ENCODE data around the gene KPNB1. TPM values are rescaled to one million over a fixed set of nuclear protein-coding genes. Genes with fewer than 3 reads are reported as not detected.

KPNB1 gene
- polyA plus RNA-seq, 1 donor from 2014 or later: 117 TPM

DNA sequence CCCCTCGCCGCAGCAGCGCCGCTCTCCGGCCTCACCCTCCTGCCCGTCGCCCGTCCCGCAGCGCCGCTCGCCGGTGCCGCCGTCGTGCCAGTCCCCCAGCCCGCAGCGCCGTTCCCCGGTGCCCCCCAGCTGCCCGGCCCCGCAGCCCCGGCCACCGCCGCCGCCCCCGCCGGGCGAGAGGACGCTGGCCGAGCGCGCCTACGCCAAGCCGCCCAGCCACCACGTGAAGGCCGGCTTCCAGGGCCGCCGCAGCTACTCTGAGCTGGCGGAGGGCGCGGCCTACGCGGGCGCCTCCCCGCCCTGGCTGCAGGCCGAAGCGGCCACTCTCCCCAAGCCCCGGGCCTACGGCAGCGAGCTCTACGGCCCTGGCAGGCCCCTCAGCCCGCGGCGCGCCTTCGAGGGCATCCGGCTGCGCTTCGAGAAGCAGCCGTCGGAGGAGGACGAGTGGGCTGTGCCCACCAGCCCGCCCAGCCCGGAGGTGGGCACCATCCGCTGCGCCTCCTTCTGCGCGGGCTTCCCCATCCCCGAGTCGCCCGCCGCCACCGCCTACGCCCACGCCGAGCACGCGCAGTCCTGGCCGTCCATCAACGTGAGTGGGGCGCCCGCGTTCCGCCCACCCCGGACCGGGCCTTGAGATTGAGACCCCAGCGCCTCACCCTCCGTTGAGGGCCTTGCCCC is 59.3 kb downstream of the KPNB1 start:
- Histone ChIP-seq H2AFZ (ENCODE audit: low read depth, low read length) (no peak overlapping the region), H3K36me3 (ENCODE audit: insufficient read depth, low read length) (no peaks in the 10 kb centered on the region), H3K4me3 (ENCODE audit: low read length) (no peak overlapping the region), H3K9me2 (ENCODE audit: insufficient read depth, low read length) (no peaks in the 10 kb centered on the region), H3K27ac (ENCODE audit: low read length) (no peak overlapping the region), H3K9ac (ENCODE audit: low read length) (no peak overlapping the region), H4K20me1 (ENCODE audit: insufficient read depth) (no peaks in the 10 kb centered on the region), H3K79me2 (replicated peaks; ENCODE audit: insufficient read depth, low read length) (no peaks in the 10 kb centered on the region), H3F3A (ENCODE audit: insufficient read depth, low read length, poor library complexity, severe bottlenecking) (no peaks in the 10 kb centered on the region), H3K4me2 (ENCODE audit: low read length) (no peak overlapping the region), H3K27me3 (ENCODE audit: insufficient read depth, low read depth, low read length) (no peaks in the 10 kb centered on the region), H3K9me3 (ENCODE audit: low read length) (no peaks in the 10 kb centered on the region)
- no peak for TF ChIP-seq EP300 (conservative IDR thresholded peaks at IDR 0.05; ENCODE audit: poor library complexity, severe bottlenecking)

DNA sequence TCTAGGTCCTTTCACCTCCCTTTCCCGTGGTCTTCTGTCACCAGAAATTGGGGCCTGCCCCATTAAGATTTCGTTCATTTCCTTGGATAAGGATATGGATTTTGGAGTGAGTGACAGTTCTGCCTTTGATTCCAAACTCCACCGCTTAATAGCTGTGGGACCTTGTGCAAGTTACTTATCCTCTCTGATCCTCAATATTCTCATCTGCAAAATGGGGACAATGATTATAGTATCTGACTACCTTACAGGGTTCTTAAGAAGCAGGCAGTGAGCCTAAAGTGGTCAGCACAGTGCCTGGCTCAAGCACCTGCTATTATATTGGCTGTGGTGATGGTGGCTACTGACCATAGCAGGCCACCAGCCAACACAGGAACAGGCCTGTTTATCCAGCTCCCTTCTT is 59.9 kb downstream of the KPNB1 start:
- H3K9ac ChIP-seq (ENCODE audit: low read length): no peak overlapping the region
- no peaks in the 10 kb centered on the region for H4K20me1 ChIP-seq (ENCODE audit: insufficient read depth)
- H3F3A ChIP-seq (ENCODE audit: insufficient read depth, low read length, poor library complexity, severe bottlenecking): no peaks in the 10 kb centered on the region

DNA sequence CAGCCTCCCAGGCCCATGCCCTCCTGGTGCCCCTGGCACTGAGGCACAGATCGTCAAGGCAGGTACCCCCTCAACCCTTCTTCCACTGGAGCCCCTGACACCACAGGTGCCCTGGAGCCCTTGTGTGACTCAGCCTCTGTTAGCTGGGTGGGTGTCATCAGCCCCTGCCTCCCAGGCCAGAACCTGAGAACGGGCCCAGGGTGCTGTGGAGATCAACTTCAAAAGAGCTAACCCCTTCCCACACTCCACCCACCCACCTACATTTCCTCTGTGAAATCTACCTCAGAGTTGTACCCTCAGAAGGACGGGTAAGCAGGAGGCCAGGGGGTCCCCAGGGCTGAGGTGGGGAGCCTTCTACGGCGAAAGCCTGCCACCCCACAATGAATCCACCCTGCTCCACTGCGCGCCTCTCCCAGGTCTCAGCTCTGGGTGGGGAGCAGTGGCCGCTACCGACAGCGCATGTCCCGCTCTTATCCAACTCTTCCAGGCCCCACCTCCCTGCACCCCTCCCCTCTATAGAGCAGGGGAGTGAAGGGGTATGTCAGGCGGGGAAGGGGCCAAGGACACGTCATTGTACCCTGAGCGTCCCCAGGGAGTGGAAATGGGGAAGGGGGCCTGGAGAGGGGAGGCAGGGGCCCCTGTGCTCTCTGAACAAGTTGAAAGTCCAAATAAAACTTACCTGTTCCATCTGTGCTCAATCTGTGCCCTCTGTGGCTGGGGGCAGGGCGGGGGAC is 61.8 kb downstream of the KPNB1 start:
- H3K9me2 ChIP-seq (ENCODE audit: insufficient read depth, low read length): no peaks in the 10 kb centered on the region
- H3K79me2 ChIP-seq (replicated peaks; ENCODE audit: insufficient read depth, low read length): no peaks in the 10 kb centered on the region
- no peak overlapping the region for H3K9ac ChIP-seq (ENCODE audit: low read length)
- H3K9me3 ChIP-seq (ENCODE audit: low read length): no peaks in the 10 kb centered on the region
- no peak overlapping the region for H3K4me2 ChIP-seq (ENCODE audit: low read length)
- no peak overlapping the region for H3K4me3 ChIP-seq (ENCODE audit: low read length)
- H4K20me1 ChIP-seq (ENCODE audit: insufficient read depth): no peaks in the 10 kb centered on the region
- TF ChIP-seq, protein P1, sequence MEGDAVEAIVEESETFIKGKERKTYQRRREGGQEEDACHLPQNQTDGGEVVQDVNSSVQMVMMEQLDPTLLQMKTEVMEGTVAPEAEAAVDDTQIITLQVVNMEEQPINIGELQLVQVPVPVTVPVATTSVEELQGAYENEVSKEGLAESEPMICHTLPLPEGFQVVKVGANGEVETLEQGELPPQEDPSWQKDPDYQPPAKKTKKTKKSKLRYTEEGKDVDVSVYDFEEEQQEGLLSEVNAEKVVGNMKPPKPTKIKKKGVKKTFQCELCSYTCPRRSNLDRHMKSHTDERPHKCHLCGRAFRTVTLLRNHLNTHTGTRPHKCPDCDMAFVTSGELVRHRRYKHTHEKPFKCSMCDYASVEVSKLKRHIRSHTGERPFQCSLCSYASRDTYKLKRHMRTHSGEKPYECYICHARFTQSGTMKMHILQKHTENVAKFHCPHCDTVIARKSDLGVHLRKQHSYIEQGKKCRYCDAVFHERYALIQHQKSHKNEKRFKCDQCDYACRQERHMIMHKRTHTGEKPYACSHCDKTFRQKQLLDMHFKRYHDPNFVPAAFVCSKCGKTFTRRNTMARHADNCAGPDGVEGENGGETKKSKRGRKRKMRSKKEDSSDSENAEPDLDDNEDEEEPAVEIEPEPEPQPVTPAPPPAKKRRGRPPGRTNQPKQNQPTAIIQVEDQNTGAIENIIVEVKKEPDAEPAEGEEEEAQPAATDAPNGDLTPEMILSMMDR (IDR thresholded peaks at IDR 0.05; ENCODE audit: poor library complexity, severe bottlenecking): no peak
- TF ChIP-seq, protein P2, sequence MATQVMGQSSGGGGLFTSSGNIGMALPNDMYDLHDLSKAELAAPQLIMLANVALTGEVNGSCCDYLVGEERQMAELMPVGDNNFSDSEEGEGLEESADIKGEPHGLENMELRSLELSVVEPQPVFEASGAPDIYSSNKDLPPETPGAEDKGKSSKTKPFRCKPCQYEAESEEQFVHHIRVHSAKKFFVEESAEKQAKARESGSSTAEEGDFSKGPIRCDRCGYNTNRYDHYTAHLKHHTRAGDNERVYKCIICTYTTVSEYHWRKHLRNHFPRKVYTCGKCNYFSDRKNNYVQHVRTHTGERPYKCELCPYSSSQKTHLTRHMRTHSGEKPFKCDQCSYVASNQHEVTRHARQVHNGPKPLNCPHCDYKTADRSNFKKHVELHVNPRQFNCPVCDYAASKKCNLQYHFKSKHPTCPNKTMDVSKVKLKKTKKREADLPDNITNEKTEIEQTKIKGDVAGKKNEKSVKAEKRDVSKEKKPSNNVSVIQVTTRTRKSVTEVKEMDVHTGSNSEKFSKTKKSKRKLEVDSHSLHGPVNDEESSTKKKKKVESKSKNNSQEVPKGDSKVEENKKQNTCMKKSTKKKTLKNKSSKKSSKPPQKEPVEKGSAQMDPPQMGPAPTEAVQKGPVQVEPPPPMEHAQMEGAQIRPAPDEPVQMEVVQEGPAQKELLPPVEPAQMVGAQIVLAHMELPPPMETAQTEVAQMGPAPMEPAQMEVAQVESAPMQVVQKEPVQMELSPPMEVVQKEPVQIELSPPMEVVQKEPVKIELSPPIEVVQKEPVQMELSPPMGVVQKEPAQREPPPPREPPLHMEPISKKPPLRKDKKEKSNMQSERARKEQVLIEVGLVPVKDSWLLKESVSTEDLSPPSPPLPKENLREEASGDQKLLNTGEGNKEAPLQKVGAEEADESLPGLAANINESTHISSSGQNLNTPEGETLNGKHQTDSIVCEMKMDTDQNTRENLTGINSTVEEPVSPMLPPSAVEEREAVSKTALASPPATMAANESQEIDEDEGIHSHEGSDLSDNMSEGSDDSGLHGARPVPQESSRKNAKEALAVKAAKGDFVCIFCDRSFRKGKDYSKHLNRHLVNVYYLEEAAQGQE (IDR thresholded peaks at IDR 0.05; ENCODE audit: borderline replicate concordance): no peak
- TF ChIP-seq RAD21 (conservative IDR thresholded peaks at IDR 0.05) (no peak), MXI1 (conservative IDR thresholded peaks at IDR 0.05; ENCODE audit: poor library complexity, severe bottlenecking) (no peak), TAF1 (IDR thresholded peaks at IDR 0.05; ENCODE audit: low read depth) (no peak), SMC3 (conservative IDR thresholded peaks at IDR 0.05; ENCODE audit: poor library complexity) (no peak), EZH2 (IDR thresholded peaks at IDR 0.05; ENCODE audit: borderline replicate concordance, insufficient read depth, low read length, poor library complexity, severe bottlenecking) (no peak), EP300 (conservative IDR thresholded peaks at IDR 0.05; ENCODE audit: poor library complexity, severe bottlenecking) (no peak), POLR2AphosphoS5 (IDR thresholded peaks at IDR 0.05) (no peak)
- no peaks in the 10 kb centered on the region for H3K27me3 ChIP-seq (ENCODE audit: insufficient read depth, low read depth, low read length)
- H2AFZ ChIP-seq (ENCODE audit: low read depth, low read length): no peak overlapping the region
- H3K27ac ChIP-seq (ENCODE audit: low read length): no peak overlapping the region
- H3K36me3 ChIP-seq (ENCODE audit: insufficient read depth, low read length): no peaks in the 10 kb centered on the region
- no peaks in the 10 kb centered on the region for H3F3A ChIP-seq (ENCODE audit: insufficient read depth, low read length, poor library complexity, severe bottlenecking)

More for the DNA sequence above, 59.9 kb downstream of the KPNB1 start:
- Histone ChIP-seq H3K27ac (ENCODE audit: low read length) (no peak overlapping the region), H3K4me2 (ENCODE audit: low read length) (no peak overlapping the region), H3K9me3 (ENCODE audit: low read length) (no peaks in the 10 kb centered on the region), H3K79me2 (replicated peaks; ENCODE audit: insufficient read depth, low read length) (no peaks in the 10 kb centered on the region), H3K9me2 (ENCODE audit: insufficient read depth, low read length) (no peaks in the 10 kb centered on the region), H3K27me3 (ENCODE audit: insufficient read depth, low read depth, low read length) (no peaks in the 10 kb centered on the region), H2AFZ (ENCODE audit: low read depth, low read length) (no peak overlapping the region), H3K36me3 (ENCODE audit: insufficient read depth, low read length) (no peaks in the 10 kb centered on the region), H3K4me3 (ENCODE audit: low read length) (no peak overlapping the region)
- TF ChIP-seq POLR2AphosphoS5 (IDR thresholded peaks at IDR 0.05): no peak
